Esophagus (tissue), 2 donors: ENCODE data around the gene PSMA5. TPM values are rescaled to one million over a fixed set of nuclear protein-coding genes. Genes with fewer than 3 reads are reported as not detected.
"Not testable (repeated sequence)": the region's sequence is repeated elsewhere in the genome, so short reads cannot be mapped to it uniquely, and the experiment has no call there.

Experiments
- H3K27ac ChIP-seq, 2 donors: one replicate each; pipeline ENCODE4 v1.5.1; 2013; ENCODE audit warnings: low read depth in 2 of 2, mild to moderate bottlenecking in 2 of 2, inconsistent platforms in 1 of 2, low read length in 1 of 2, moderate library complexity in 1 of 2
- H3K27me3 ChIP-seq, 2 donors: one replicate each; pipeline ENCODE4 v1.6.1; 2013; ENCODE audit warnings: low read length in 2 of 2, control low read depth in 1 of 2, mild to moderate bottlenecking in 1 of 2; ENCODE audit not compliant: insufficient read depth in 2 of 2, control insufficient read depth in 1 of 2
- H3K36me3 ChIP-seq, 2 donors: one replicate each; pipeline ENCODE4 v1.6.1; 2013; ENCODE audit warnings: low read length in 1 of 2; ENCODE audit not compliant: control insufficient read depth in 2 of 2, insufficient read depth in 2 of 2
- H3K4me1 ChIP-seq, 2 donors: one replicate each; pipeline ENCODE4 v1.6.1; 2013; ENCODE audit warnings: low read length in 1 of 2; ENCODE audit not compliant: control insufficient read depth in 2 of 2, insufficient read depth in 2 of 2
- H3K4me3 ChIP-seq, 2 donors: one replicate each; pipeline ENCODE4 v1.5.1; 2013; ENCODE audit warnings: low read length in 2 of 2, mild to moderate bottlenecking in 2 of 2, low read depth in 1 of 2, moderate library complexity in 1 of 2
- H3K9me3 ChIP-seq, 2 donors: one replicate each; pipeline ENCODE4 v1.6.1; 2013; ENCODE audit warnings: mild to moderate bottlenecking in 2 of 2, low read depth in 1 of 2, low read length in 1 of 2, moderate library complexity in 1 of 2; ENCODE audit not compliant: control insufficient read depth in 2 of 2, insufficient read depth in 1 of 2
- WGBS, 2 donors: extraction: QIAGEN DNeasy Blood & Tissue Kit; methylation state at CpG; one replicate each; pipeline ENCODE4 v1.1.7; 2013; 5-methylcytosine and 5-hydroxymethylcytosine counted together
- polyA plus RNA-seq, 2 donors: library from polyadenylated mRNA; stranded (reverse); fragments of 200-250 nt; gene quantifications; one replicate each; pipeline ENCODE4 v1.2.3, GENCODE V29; 2013
- donor health status: healthy with polysubstance abuse.
- donor health status: Bipolar disorder and iron deficiency.

The PSMA5 gene
- polyA plus RNA-seq, 2 donors = 19.5 to 63.6 TPM

DNA sequence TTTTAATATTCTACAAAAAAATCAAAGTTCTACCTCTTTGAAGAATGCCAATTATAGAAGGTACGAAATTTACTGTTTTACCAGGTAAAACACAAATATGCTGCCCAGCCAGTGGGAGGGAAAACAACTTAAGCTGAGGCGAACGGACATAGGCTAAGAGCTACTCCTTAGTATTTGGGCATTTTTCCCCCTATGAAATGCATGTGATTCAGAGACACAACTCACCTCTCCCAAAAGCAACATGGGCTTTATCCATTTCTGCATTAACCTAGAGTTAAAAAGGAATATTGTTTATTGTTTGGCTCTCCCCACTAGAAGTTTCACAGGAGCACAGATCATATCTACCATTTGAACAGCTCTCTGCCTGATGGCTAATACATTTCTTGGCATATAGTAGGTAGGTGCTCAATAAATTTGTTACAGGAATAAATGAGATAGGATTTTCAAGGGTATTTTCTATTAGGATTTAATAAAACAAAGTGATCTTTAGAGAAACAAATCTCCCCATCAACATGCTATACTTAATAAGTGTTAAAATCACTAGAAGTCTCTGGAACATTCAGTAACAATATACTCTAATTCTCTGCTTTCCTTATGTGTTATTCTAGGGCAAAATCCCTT lies 26.1 kb downstream of the PSMA5 start:
- Histone ChIP-seq H3K4me3 (no peak overlapping the region), H3K27ac (no peak overlapping the region), H3K27me3 (no peaks in the 10 kb centered on the region), H3K9me3 (no peaks in the 10 kb centered on the region), H3K4me1 (no peaks in the 10 kb centered on the region), H3K36me3 (peaks cover 0 to 2% of the 10 kb centered on the region in 2 donors)
- 93 to 96% methylated on average over 3 of the region's 3 CpGs for WGBS, 2 donors

- Histone ChIP-seq H3K36me3 (peaks cover 0 to 2% of the 10 kb centered on the region in 2 donors), H3K9me3 (no peaks in the 10 kb centered on the region), H3K27me3 (no peaks in the 10 kb centered on the region), H3K4me1 (no peaks in the 10 kb centered on the region), H3K27ac (no peak overlapping the region), H3K4me3 (no peak overlapping the region)
- WGBS, 2 donors = 31 to 38% methylated on average over 2 of the region's 2 CpGs
Measured at GRCh38 chr1:109399326-109399957, 26.8 kb downstream of the PSMA5 start.

DNA sequence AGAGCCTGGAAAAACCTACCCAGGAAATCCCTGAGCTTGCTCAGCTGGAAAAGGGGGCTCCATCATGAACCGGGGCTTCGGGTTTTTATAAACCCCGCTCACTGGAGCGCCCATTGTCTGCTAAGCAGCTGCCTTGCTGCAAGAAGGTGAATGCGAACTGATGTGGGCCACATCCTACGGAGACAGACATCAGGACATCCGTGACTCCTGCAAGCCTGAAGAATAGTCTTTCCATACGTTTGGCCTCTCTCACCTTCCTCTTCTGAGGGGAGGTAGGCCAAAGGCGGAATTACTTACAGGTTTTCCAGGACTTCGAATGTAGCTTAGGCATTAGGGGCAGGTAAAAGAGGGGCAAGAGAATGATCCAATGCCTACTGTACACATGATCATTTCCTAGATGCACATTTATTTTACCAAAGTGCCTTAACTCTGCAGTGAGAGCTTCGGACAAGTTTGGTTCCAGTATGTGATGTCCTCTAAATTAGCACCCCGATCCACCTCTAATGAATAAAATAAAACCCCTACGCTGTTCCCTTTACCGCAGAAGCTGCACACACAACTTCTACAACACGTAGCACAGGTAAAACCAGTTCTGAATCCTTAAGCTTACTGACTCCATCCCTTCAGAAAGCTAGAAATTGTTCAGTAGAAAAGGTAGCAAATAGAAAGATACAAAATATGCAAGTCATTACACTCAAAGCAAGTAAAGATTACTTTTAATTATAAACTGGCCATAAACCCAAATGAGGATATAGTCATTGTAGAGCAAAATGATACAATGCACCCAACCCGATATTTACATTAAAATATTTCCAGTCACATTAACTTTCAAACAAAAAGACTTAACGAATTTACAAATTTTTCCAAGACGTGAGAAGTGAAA lies 27.7 kb downstream of the PSMA5 start:
- Histone ChIP-seq H3K27me3 (no peaks in the 10 kb centered on the region), H3K4me3 (peak overlapping the region; percentile 76 to 77), H3K36me3 (peaks cover 0 to 2% of the 10 kb centered on the region in 2 donors), H3K27ac (peak overlapping the region; percentile 72 to 88), H3K4me1 (no peaks in the 10 kb centered on the region), H3K9me3 (no peaks in the 10 kb centered on the region)
- 40 to 43% methylated on average over 18 of the region's 18 CpGs for WGBS, 2 donors

GRCh38 chr1:109397581-109398342 lies 28.5 kb downstream of the PSMA5 start, which contains the start of gene SORT1:
Gene SORT1 (minus strand): TSS chr1:109397918. CDS start chr1:109397892, 26 bp downstream.
- no peaks in the 10 kb centered on the region for H3K27me3 ChIP-seq
- WGBS, 2 donors = 1% methylated on average over 66 to 98 of the region's 98 CpGs
- H3K27ac ChIP-seq = peak within 1 kb of the TSS; percentile 72 to 88
- no peaks in the 10 kb centered on the region for H3K4me1 ChIP-seq
- H3K9me3 ChIP-seq = no peaks in the 10 kb centered on the region
- peaks cover 0 to 2% of the 10 kb centered on the region in 2 donors for H3K36me3 ChIP-seq
- H3K4me3 ChIP-seq = peak within 1 kb of the TSS; percentile 76 to 77

GRCh38 chr1:109396871-109397580 lies 29.2 kb downstream of the PSMA5 start:
- H3K27me3 ChIP-seq = no peaks in the 10 kb centered on the region
- H3K4me3 ChIP-seq = peak overlapping the region; percentile 76 to 77
- H3K27ac ChIP-seq = peak overlapping the region; percentile 70 to 88
- no peaks in the 10 kb centered on the region for H3K4me1 ChIP-seq
- 9 to 11% methylated on average over 32 to 46 of the region's 46 CpGs for WGBS, 2 donors
- peaks cover 0 to 2% of the 10 kb centered on the region in 2 donors for H3K36me3 ChIP-seq
- no peaks in the 10 kb centered on the region for H3K9me3 ChIP-seq

- H3K4me1 ChIP-seq = no peaks in the 10 kb centered on the region
- no peaks in the 10 kb centered on the region for H3K9me3 ChIP-seq
- peak overlapping the region; percentile 76 to 77 for H3K4me3 ChIP-seq
- 47 to 62% methylated on average over 2 of the region's 2 CpGs for WGBS, 2 donors
- no peaks in the 10 kb centered on the region for H3K36me3 ChIP-seq
- no peaks in the 10 kb centered on the region for H3K27me3 ChIP-seq
- peak overlapping the region; percentile 40 to 88 for H3K27ac ChIP-seq
Measured at GRCh38 chr1:109396513-109396839, 29.8 kb downstream of the PSMA5 start.

DNA sequence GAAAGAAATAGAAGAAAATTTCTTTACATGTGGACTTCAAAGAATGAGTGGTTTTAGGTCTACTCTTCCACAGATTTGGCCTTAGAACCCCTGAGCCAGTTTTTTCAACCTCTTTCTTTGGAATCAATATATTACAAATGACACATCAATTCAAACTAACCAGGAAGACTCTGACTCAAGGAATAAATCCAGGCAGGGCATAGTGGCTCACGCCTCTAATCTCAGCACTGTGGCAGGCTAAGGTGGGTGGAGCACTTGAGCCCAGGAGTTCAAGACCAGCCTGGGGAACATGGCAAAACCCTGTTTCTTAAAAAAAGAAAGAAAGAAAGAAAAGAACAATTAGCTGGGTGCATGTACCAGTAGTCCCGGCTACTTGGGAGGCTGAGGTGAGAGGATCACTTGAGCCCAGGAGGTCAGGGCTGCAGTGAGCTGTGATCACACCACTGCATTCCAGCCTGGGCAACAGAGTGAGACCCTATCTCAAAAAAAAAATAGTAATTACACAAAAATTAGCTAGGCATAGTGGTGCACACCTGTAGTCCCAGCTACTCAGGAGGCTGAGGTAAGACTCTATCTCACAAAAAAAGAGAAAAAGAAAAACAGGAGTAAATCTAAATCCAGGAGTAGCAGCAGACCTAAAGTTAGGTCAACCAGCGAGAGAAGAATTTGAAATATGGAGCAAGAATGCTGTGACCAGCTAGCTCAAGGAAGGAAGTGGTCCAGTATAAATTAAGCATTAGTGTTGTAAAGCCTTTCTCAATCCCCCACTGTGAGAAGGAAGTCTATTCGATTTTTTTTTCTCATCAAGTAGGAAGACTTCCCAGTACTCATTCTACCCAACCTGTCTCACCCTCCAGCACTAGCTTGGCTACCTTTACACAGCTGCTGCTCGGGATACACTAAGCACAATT lies 30.4 kb downstream of the PSMA5 start:
- no peaks in the 10 kb centered on the region for H3K4me1 ChIP-seq
- no peaks in the 10 kb centered on the region for H3K36me3 ChIP-seq
- H3K27me3 ChIP-seq = no peaks in the 10 kb centered on the region
- WGBS, 2 donors = 57 to 61% methylated on average over 5 of the region's 5 CpGs
- H3K4me3 ChIP-seq = peak overlapping the region; percentile 76 to 77
- no peaks in the 10 kb centered on the region for H3K9me3 ChIP-seq
- peak overlapping the region; percentile 40 to 85 for H3K27ac ChIP-seq

GRCh38 chr1:109395282-109395599 lies 31.0 kb downstream of the PSMA5 start:
- H3K4me1 ChIP-seq, H3K36me3 ChIP-seq, H3K27me3 ChIP-seq, H3K9me3 ChIP-seq: not testable (repeated sequence)
- peak overlapping the region in 1 of 2 donors; percentile 77 for H3K4me3 ChIP-seq
- WGBS, 2 donors = 57 to 75% methylated on average over 8 of the region's 8 CpGs
- peak overlapping the region; percentile 24 to 36 for H3K27ac ChIP-seq
